CD4-positive, alpha-beta memory T cell (primary cell): ENCODE results near the gene BCLAF1. TPM values are rescaled to one million over a fixed set of nuclear protein-coding genes. Genes with fewer than 3 reads are reported as not detected.

ENCODE experiments used
- CTCF ChIA-PET: fragments of 350-600 bp; sonication (Branson Sonifier 250); formaldehyde crosslinking; loops from one replicate; lab custom pipeline; 2021; ENCODE audit warnings: inconsistent platforms; ENCODE audit not compliant: partially characterized antibody; lab: Charles Lee
- POLR2A ChIA-PET: fragments of 350-600 bp; sonication (Branson Sonifier 250); formaldehyde crosslinking; loops from one replicate; lab custom pipeline; 2021; ENCODE audit not compliant: partially characterized antibody; lab: Charles Lee
- DNase-seq, 5 donors: peaks; one replicate each; pipeline versions ENCODE4 v3.0.0 to v3.0.0-alpha.2; 2020 to 2022; ENCODE audit warnings: mixed read lengths in 1 of 5
- H3K27ac ChIP-seq: one replicate; pipeline ENCODE4 v1.7.0; 2013; ENCODE audit warnings: low read depth, low read length
- H3K27me3 ChIP-seq: 2 replicates; pipeline ENCODE4 v1.7.0; 2013; ENCODE audit warnings: mild to moderate bottlenecking, low read length, moderate library complexity; ENCODE audit not compliant: insufficient read depth
- H3K36me3 ChIP-seq: 2 replicates; pipeline ENCODE4 v1.7.0; 2013; ENCODE audit warnings: mild to moderate bottlenecking, low read length, moderate library complexity; ENCODE audit not compliant: insufficient read depth
- H3K4me1 ChIP-seq: 2 replicates; pipeline ENCODE4 v1.7.0; 2013; ENCODE audit warnings: mild to moderate bottlenecking, low read length, moderate library complexity; ENCODE audit not compliant: insufficient read depth
- H3K4me3 ChIP-seq, 2 donors: one replicate each; pipeline ENCODE4 v1.7.0; 2013; ENCODE audit warnings: low read length in 2 of 2, mild to moderate bottlenecking in 1 of 2
- H3K9me3 ChIP-seq, 2 donors: one replicate each; pipeline ENCODE4 v1.7.0; 2013; ENCODE audit warnings: low read length in 2 of 2, control low read depth in 1 of 2; ENCODE audit not compliant: control insufficient read depth in 1 of 2
- H3K27ac Mint-ChIP-seq, 7 donors: one replicate each; pipeline ENCODE4 v1.8.0; 2020 to 2021; ENCODE audit warnings: mixed read lengths in 7 of 7, mild to moderate bottlenecking in 6 of 7, inconsistent platforms in 3 of 7, moderate library complexity in 3 of 7
- H3K27me3 Mint-ChIP-seq, 2 donors: one replicate each; pipeline ENCODE4 v1.8.0; 2020 to 2021; ENCODE audit warnings: mixed read lengths in 2 of 2
- H3K36me3 Mint-ChIP-seq, 2 donors: one replicate each; pipeline ENCODE4 v1.8.0; 2020 to 2021; ENCODE audit warnings: mixed read lengths in 2 of 2, inconsistent platforms in 1 of 2, mild to moderate bottlenecking in 1 of 2
- H3K4me1 Mint-ChIP-seq, 4 donors: one replicate each; pipeline ENCODE4 v1.8.0; 2020 to 2021; ENCODE audit warnings: mixed read lengths in 4 of 4, mild to moderate bottlenecking in 1 of 4
- H3K4me3 Mint-ChIP-seq, 8 donors: one replicate each; pipeline ENCODE4 v1.8.0; 2020 to 2021; ENCODE audit warnings: mixed read lengths in 8 of 8, mild to moderate bottlenecking in 7 of 8, moderate library complexity in 6 of 8, inconsistent platforms in 3 of 8
- H3K9me3 Mint-ChIP-seq, 8 donors: one replicate each; pipeline ENCODE4 v1.8.0; 2020 to 2021; ENCODE audit warnings: mixed read lengths in 8 of 8, mild to moderate bottlenecking in 5 of 8, inconsistent platforms in 3 of 8, moderate library complexity in 1 of 8
- intact Hi-C: fragments of 100-400 bp; cut with micrococcal nuclease; formaldehyde crosslinking; loops from one replicate; pipeline ENCODE4 v1.15.1; 2023
- polyA plus RNA-seq, 2 donors: library from polyadenylated mRNA; unstranded; fragments of 300-500 nt; fragmentation: Illumina TruSeq; gene quantifications; one replicate each; pipeline ENCODE4 v1.2.3, GENCODE V29; 2021
- total RNA-seq, 2 experiments: library from RNA; stranded (reverse); gene quantifications; one replicate each; pipeline ENCODE4 v1.2.3, GENCODE V29; 2021

The BCLAF1 gene
- total and polyA plus RNA-seq, 4 experiments from 2014 or later = 81.9 to 242 (median 174) TPM

GRCh38 chr6:136274062-136274461, 15.6 kb downstream of the BCLAF1 start:
- Mint-ChIP-seq H3K27ac (peak overlapping the region in 1 of 7 donors; percentile 41), H3K27me3 (no peaks in the 10 kb centered on the region), H3K4me3 (no peak overlapping the region), H3K9me3 (no peaks in the 10 kb centered on the region), H3K4me1 (peaks cover 18 to 48% (median 35%) of the 10 kb centered on the region in 4 donors), H3K36me3 (peaks cover 65 to 83% of the 10 kb centered on the region in 2 donors)
- POLR2A ChIA-PET = interaction anchor here (0.9 to 2.5 kb wide), 3 partner anchors 8 to 16 kb away, joined by 3 to 15 read pairs (median 11); partner anchors contain the start of gene BCLAF1
- Histone ChIP-seq H3K36me3 (peaks cover 74% of the 10 kb centered on the region), H3K27ac (no peak overlapping the region), H3K9me3 (no peaks in the 10 kb centered on the region), H3K4me1 (peaks cover 12% of the 10 kb centered on the region), H3K27me3 (no peaks in the 10 kb centered on the region), H3K4me3 (no peak overlapping the region)
- no peak for DNase-seq
- intact Hi-C loops = loop anchor here (2.0 kb wide), 1 partner anchor 43 kb away; no protein-coding TSS in a partner anchor
- CTCF ChIA-PET = interaction anchor here (0.7 to 1.7 kb wide), 5 partner anchors 8 to 48 kb away, joined by 3 to 8 read pairs (median 3); no protein-coding TSS in a partner anchor

- no peak overlapping the region for H3K4me3 ChIP-seq
- H3K9me3 ChIP-seq = no peaks in the 10 kb centered on the region
- Mint-ChIP-seq H3K27me3 (no peaks in the 10 kb centered on the region), H3K36me3 (peaks cover 73 to 89% of the 10 kb centered on the region in 2 donors), H3K9me3 (peaks cover 0 to 1% (median 0%) of the 10 kb centered on the region in 8 donors), H3K27ac (peak overlapping the region in 4 of 7 donors; percentile 13 to 71 (median 46)), H3K4me3 (no peak overlapping the region), H3K4me1 (peaks cover 22 to 40% (median 30%) of the 10 kb centered on the region in 4 donors)
- no peak for DNase-seq
- H3K27ac ChIP-seq = no peak overlapping the region
- no peaks in the 10 kb centered on the region for H3K27me3 ChIP-seq
- H3K36me3 ChIP-seq = peaks cover 91% of the 10 kb centered on the region
- intact Hi-C loops = no loop called here
- POLR2A ChIA-PET = interaction anchor here (1.9 kb wide), 1 partner anchor 25 kb away, joined by 6 read pairs; the partner anchor contains the start of gene BCLAF1
- peaks cover 8% of the 10 kb centered on the region for H3K4me1 ChIP-seq
- CTCF ChIA-PET = no interaction called here
Measured at GRCh38 chr6:136265101-136265500, 24.5 kb downstream of the BCLAF1 start.

GRCh38 chr6:136262940-136263339, 26.7 kb downstream of the BCLAF1 start:
- Mint-ChIP-seq H3K9me3 (peaks cover 0 to 1% (median 0%) of the 10 kb centered on the region in 8 donors), H3K4me3 (no peak overlapping the region)

GRCh38 chr6:136254851-136255466, 34.7 kb downstream of the BCLAF1 start:
- H3K27me3 Mint-ChIP-seq = no peaks in the 10 kb centered on the region
- Histone ChIP-seq H3K36me3 (peaks cover 17% of the 10 kb centered on the region), H3K4me3 (no peak overlapping the region), H3K27ac (no peak overlapping the region), H3K9me3 (no peaks in the 10 kb centered on the region), H3K27me3 (no peaks in the 10 kb centered on the region), H3K4me1 (peaks cover 11% of the 10 kb centered on the region)
- peak overlapping the region in 2 of 7 donors; percentile 14 to 28 for H3K27ac Mint-ChIP-seq
- no peak for DNase-seq
- H3K9me3 Mint-ChIP-seq = peaks cover 0 to 5% (median 0%) of the 10 kb centered on the region in 8 donors
- H3K4me1 Mint-ChIP-seq = peaks cover 18 to 28% (median 21%) of the 10 kb centered on the region in 4 donors
- ChIA-PET CTCF (interaction anchor here (0.9 to 1.4 kb wide), 3 partner anchors 8 to 346 kb away, joined by 3 to 4 read pairs (median 3); no protein-coding TSS in a partner anchor), POLR2A (interaction anchor here (0.9 to 6.5 kb wide), 3 partner anchors 12 to 34 kb away, joined by 3 to 198 read pairs (median 3); partner anchors contain the start of gene BCLAF1)
- H3K36me3 Mint-ChIP-seq = peaks cover 13 to 40% of the 10 kb centered on the region in 2 donors
- intact Hi-C loops = no loop called here
- peak overlapping the region in 1 of 8 donors; percentile 23 for H3K4me3 Mint-ChIP-seq

More at GRCh38 chr6:136262940-136263339, 26.7 kb downstream of the BCLAF1 start:
- Histone ChIP-seq H3K36me3 (peaks cover 89% of the 10 kb centered on the region), H3K4me3 (no peak overlapping the region), H3K9me3 (no peaks in the 10 kb centered on the region), H3K27ac (no peak overlapping the region), H3K27me3 (no peaks in the 10 kb centered on the region), H3K4me1 (peaks cover 8% of the 10 kb centered on the region)
- H3K4me1 Mint-ChIP-seq = peaks cover 19 to 37% (median 28%) of the 10 kb centered on the region in 4 donors
- DNase-seq = no peak
- H3K27ac Mint-ChIP-seq = peak overlapping the region in 2 of 7 donors; percentile 14 to 62
- ChIA-PET POLR2A (interaction anchor here (1.5 to 3.1 kb wide), 2 partner anchors 12 to 26 kb away, joined by 8 to 22 read pairs; partner anchors contain the start of genes BCLAF1 and MTFR2), CTCF (interaction anchor here (1.1 to 1.6 kb wide), 2 partner anchors 10 to 55 kb away, joined by 4 to 5 read pairs; no protein-coding TSS in a partner anchor)
- no peaks in the 10 kb centered on the region for H3K27me3 Mint-ChIP-seq
- intact Hi-C loops = loop anchor here (1.0 kb wide), 1 partner anchor 13 kb away; the partner anchor contains the start of gene MTFR2
- H3K36me3 Mint-ChIP-seq = peaks cover 70 to 92% of the 10 kb centered on the region in 2 donors

- Histone ChIP-seq H3K27ac (no peak overlapping the region), H3K27me3 (no peaks in the 10 kb centered on the region), H3K4me3 (no peak overlapping the region), H3K36me3 (peaks cover 9% of the 10 kb centered on the region), H3K4me1 (peaks cover 21% of the 10 kb centered on the region), H3K9me3 (no peaks in the 10 kb centered on the region)
- peaks cover 0 to 5% (median 0%) of the 10 kb centered on the region in 8 donors for H3K9me3 Mint-ChIP-seq
- peaks cover 21 to 40% (median 33%) of the 10 kb centered on the region in 4 donors for H3K4me1 Mint-ChIP-seq
- intact Hi-C loops = no loop called here
- no peaks in the 10 kb centered on the region for H3K27me3 Mint-ChIP-seq
- no peak for DNase-seq
- POLR2A ChIA-PET = interaction anchor here (0.5 to 6.5 kb wide), 4 partner anchors 14 to 856 kb away, joined by 3 to 198 read pairs (median 3); partner anchors contain the start of gene BCLAF1
- CTCF ChIA-PET = interaction anchor here (1.2 to 1.8 kb wide), 5 partner anchors 10 to 344 kb away, joined by 3 to 8 read pairs (median 4); partner anchors contain the start of gene BCLAF1
- H3K36me3 Mint-ChIP-seq = peaks cover 4 to 30% of the 10 kb centered on the region in 2 donors
- H3K4me3 Mint-ChIP-seq = no peak overlapping the region
- peak overlapping the region in 2 of 7 donors; percentile 17 to 84 for H3K27ac Mint-ChIP-seq
Measured at GRCh38 chr6:136253734-136254133, 35.9 kb downstream of the BCLAF1 start.

GRCh38 chr6:136252441-136252840, 37.2 kb downstream of the BCLAF1 start:
- Histone ChIP-seq H3K27me3 (no peaks in the 10 kb centered on the region), H3K27ac (no peak overlapping the region), H3K4me3 (no peak overlapping the region), H3K36me3 (no peaks in the 10 kb centered on the region), H3K4me1 (peaks cover 21% of the 10 kb centered on the region), H3K9me3 (no peaks in the 10 kb centered on the region)
- peaks cover 0 to 18% of the 10 kb centered on the region in 2 donors for H3K36me3 Mint-ChIP-seq
- intact Hi-C loops = no loop called here
- peak overlapping the region in 5 of 7 donors; percentile 17 to 86 (median 61) for H3K27ac Mint-ChIP-seq
- H3K9me3 Mint-ChIP-seq = peaks cover 0 to 5% (median 0%) of the 10 kb centered on the region in 8 donors
- ChIA-PET CTCF (interaction anchor here (0.9 to 1.8 kb wide), 5 partner anchors 8 to 65 kb away, joined by 3 to 6 read pairs (median 4); partner anchors contain the start of gene BCLAF1), POLR2A (interaction anchor here (0.6 to 6.5 kb wide), 4 partner anchors 15 to 1570 kb away, joined by 3 to 198 read pairs (median 4); partner anchors contain the start of gene BCLAF1)
- H3K4me1 Mint-ChIP-seq = peaks cover 24 to 43% (median 34%) of the 10 kb centered on the region in 4 donors
- no peak overlapping the region for H3K4me3 Mint-ChIP-seq
- no peaks in the 10 kb centered on the region for H3K27me3 Mint-ChIP-seq
- DNase-seq = no peak
